Keratinocyte (primary cell): Measurements from ENCODE around the gene PSAPL1. TPM values are rescaled to one million over a fixed set of nuclear protein-coding genes. Genes with fewer than 3 reads are reported as not detected.

Source experiments
- DNase-seq: peaks from one replicate; pipeline ENCODE4 v3.0.0-alpha.2; 2011; ENCODE audit warnings: low read depth, missing footprints, low spot score
- FAIRE-seq: peaks from 2 replicates; lab custom pipeline; 2011; peaks lifted over from hg19 to GRCh38; lab: Jason Lieb, UNC
- H2AFZ ChIP-seq: 2 replicates; pipeline ENCODE4 v1.6.0; 2012; ENCODE audit warnings: low read length, control low read depth, inconsistent platforms; ENCODE audit not compliant: control insufficient read depth
- H3K27ac ChIP-seq: 2 replicates; pipeline ENCODE4 v1.5.1; 2011; ENCODE audit warnings: low read length; ENCODE audit not compliant: control insufficient read depth, insufficient read depth
- H3K27me3 ChIP-seq: 3 replicates; pipeline ENCODE4 v1.6.0; 2011; ENCODE audit warnings: low read length; ENCODE audit not compliant: control insufficient read depth, insufficient read depth; ENCODE audit errors: extremely low read depth
- H3K36me3 ChIP-seq, 2 experiments: 2 replicates in 1 of 2; 3 replicates in 1 of 2; pipeline ENCODE4 v1.5.1; 2011; ENCODE audit warnings: low read length in 2 of 2, mild to moderate bottlenecking in 1 of 2; ENCODE audit not compliant: control insufficient read depth in 2 of 2, insufficient read depth in 2 of 2; ENCODE audit errors: extremely low read depth in 1 of 2
- H3K4me1 ChIP-seq: 3 replicates; pipeline ENCODE4 v1.5.1; 2011; ENCODE audit warnings: low read length; ENCODE audit not compliant: control insufficient read depth, insufficient read depth; ENCODE audit errors: extremely low read depth
- H3K4me2 ChIP-seq: 3 replicates; pipeline ENCODE4 v1.6.0; 2011; ENCODE audit warnings: low read depth, low read length; ENCODE audit not compliant: control insufficient read depth, insufficient read depth; ENCODE audit errors: extremely low read depth
- H3K4me3 ChIP-seq, 3 experiments: fragments of 200-600 bp in 1 of 3; sonication (generic) in 1 of 3; 2 replicates in 2 of 3; 3 replicates in 1 of 3; pipeline ENCODE4 v1.5.1; 2011 to 2016; ENCODE audit warnings: low read length in 3 of 3, mild to moderate bottlenecking in 3 of 3, control low read depth in 2 of 3, inconsistent platforms in 1 of 3, low read depth in 1 of 3, mixed read lengths in 1 of 3, mixed run types in 1 of 3, moderate library complexity in 1 of 3; ENCODE audit not compliant: control insufficient read depth in 2 of 3, insufficient read depth in 2 of 3; ENCODE audit errors: extremely low read depth in 1 of 3
- H3K79me2 ChIP-seq: 2 replicates; pipeline ENCODE4 v1.6.0; 2012; ENCODE audit warnings: low read length; ENCODE audit not compliant: control insufficient read depth, insufficient read depth
- H3K9ac ChIP-seq: 3 replicates; pipeline ENCODE4 v1.6.0; 2011; ENCODE audit warnings: low read length; ENCODE audit not compliant: control insufficient read depth, insufficient read depth; ENCODE audit errors: extremely low read depth
- H3K9me1 ChIP-seq: 3 replicates; pipeline ENCODE4 v1.6.0; 2011; ENCODE audit warnings: low read length; ENCODE audit not compliant: control insufficient read depth, insufficient read depth; ENCODE audit errors: extremely low read depth
- H3K9me3 ChIP-seq: 2 replicates; pipeline ENCODE4 v1.5.1; 2012; ENCODE audit warnings: low read depth, low read length; ENCODE audit not compliant: control insufficient read depth
- H4K20me1 ChIP-seq: 3 replicates; pipeline ENCODE4 v1.6.0; 2011; ENCODE audit warnings: low read length; ENCODE audit not compliant: control insufficient read depth, insufficient read depth; ENCODE audit errors: extremely low read depth
- CTCF ChIP-seq, 3 experiments: IDR thresholded peaks in 1 of 3; conservative IDR thresholded peaks in 1 of 3; optimal IDR thresholded peaks in 1 of 3; 2 replicates in 2 of 3; 3 replicates in 1 of 3; pipeline versions ENCODE3 to v1.5.1; 2011; ENCODE audit warnings: low read length in 3 of 3, mild to moderate bottlenecking in 3 of 3, moderate library complexity in 2 of 3, control low read depth in 1 of 3, inconsistent platforms in 1 of 3; ENCODE audit not compliant: insufficient read depth in 2 of 3; ENCODE audit errors: extremely low read depth in 1 of 3
- EZH2 ChIP-seq: IDR thresholded peaks from one replicate; pipeline ENCODE4 v1.6.1; 2012; ENCODE audit warnings: inconsistent platforms, mild to moderate bottlenecking, low read length, moderate library complexity
- dilution Hi-C: fragments of 300-500 bp; cut with MboI; formaldehyde crosslinking; loops from one replicate; pipeline ENCODE4 v1.7.0; 2020; ENCODE audit warnings: low sequenced_read_pairs; ENCODE audit not compliant: extremely low pct_ligation_motif_present
- polyA plus RNA-seq, 5 experiments: library from polyadenylated mRNA; depleted of rRNA in 3 of 5; stranded (reverse) in 3 of 5; stranded (forward) in 1 of 5; unstranded in 1 of 5; fragments of >200 nt; gene quantifications; 1 replicate in 1 of 5; 2 replicates in 3 of 5; 3 replicates in 1 of 5; pipeline versions ENCODE4 v1.2.1 to v1.2.3, GENCODE V29; 2011 to 2012; ENCODE audit warnings: missing spikeins in 2 of 5, low read depth in 1 of 5, low replicate concordance in 1 of 5

The PSAPL1 gene
- polyA plus RNA-seq, 1 donor (not counting 4 experiments of a cell fraction or from before 2014, with no cell fraction given), result 0.03 TPM

- DNase-seq (no peak), FAIRE-seq (no peak)
- TF ChIP-seq EZH2 (no peak), CTCF (optimal IDR thresholded peaks at IDR 0.05 in 1 of 3, IDR thresholded peaks at IDR 0.05 in 1 of 3, conservative IDR thresholded peaks at IDR 0.05 in 1 of 3; ENCODE audit: extremely low read depth in 1 of 3, insufficient read depth in 2 of 3, low read length in 3 of 3) (no peak)
- Histone ChIP-seq H3K9me3 (no peaks in the 10 kb centered on the region), H3K9ac (no peak overlapping the region), H3K79me2 (no peaks in the 10 kb centered on the region), H3K9me1 (no peaks in the 10 kb centered on the region), H3K4me1 (peaks cover 16% of the 10 kb centered on the region), H3K27ac (no peak overlapping the region), H2AFZ (no peak overlapping the region), H4K20me1 (no peaks in the 10 kb centered on the region), H3K27me3 (peaks cover 9% of the 10 kb centered on the region), H3K4me2 (no peak overlapping the region), H3K4me3 (no peak overlapping the region), H3K36me3 (no peaks in the 10 kb centered on the region)
- dilution Hi-C loops, result no loop called here
Measured at GRCh38 chr4:7434141-7434765, 477 bp downstream of the PSAPL1 start.

- no peak for FAIRE-seq
Measured at GRCh38 chr4:7433376-7434140, 1.2 kb downstream of the PSAPL1 start.

More at GRCh38 chr4:7433376-7434140, 1.2 kb downstream of the PSAPL1 start:
- Histone ChIP-seq H2AFZ (no peak overlapping the region), H3K27ac (no peak overlapping the region), H3K9me3 (no peaks in the 10 kb centered on the region), H3K4me3 (no peak overlapping the region), H3K79me2 (no peaks in the 10 kb centered on the region), H3K9me1 (no peaks in the 10 kb centered on the region), H4K20me1 (no peaks in the 10 kb centered on the region), H3K4me2 (no peak overlapping the region), H3K27me3 (peaks cover 9% of the 10 kb centered on the region), H3K4me1 (peaks cover 16% of the 10 kb centered on the region), H3K36me3 (no peaks in the 10 kb centered on the region), H3K9ac (no peak overlapping the region)
- TF ChIP-seq CTCF (optimal IDR thresholded peaks at IDR 0.05 in 1 of 3, IDR thresholded peaks at IDR 0.05 in 1 of 3, conservative IDR thresholded peaks at IDR 0.05 in 1 of 3; ENCODE audit: extremely low read depth in 1 of 3, insufficient read depth in 2 of 3, low read length in 3 of 3), result no peak
- no peak for TF ChIP-seq EZH2
- DNase-seq, result no peak
- dilution Hi-C loops, result no loop called here
